Measurements from ENCODE around the gene PTN.
"Not testable (repeated sequence)": the region's sequence is repeated elsewhere in the genome, so short reads cannot be mapped to it uniquely, and the experiment has no call there.

PTN gene

GRCh38 chr7:137258552-137258951 is 85.0 kb downstream of the PTN start:
- DNase-seq, result no peak

- no peak for DNase-seq
These were observed 88.8 kb downstream of the PTN start for GRCh38 chr7:137254766-137255165.

- DNase-seq, result no peak
These were observed 97.6 kb downstream of the PTN start for GRCh38 chr7:137245890-137246289.

- DNase-seq, result no peak
These were observed 98.3 kb downstream of the PTN start for GRCh38 chr7:137245186-137245585.

GRCh38 chr7:137243741-137244140 is 99.8 kb downstream of the PTN start:
- DNase-seq, result no peak

GRCh38 chr7:137242616-137243015 is 100.9 kb downstream of the PTN start:
- no peak for DNase-seq

GRCh38 chr7:137241655-137242360 is 101.7 kb downstream of the PTN start:
- DNase-seq, result no peak

- DNase-seq, result not testable (repeated sequence)
These were observed 104.3 kb downstream of the PTN start for GRCh38 chr7:137239186-137239585.

GRCh38 chr7:137235434-137235833 is 108.1 kb downstream of the PTN start:
- DNase-seq, result no peak

GRCh38 chr7:137231167-137231566 is 112.4 kb downstream of the PTN start:
- DNase-seq, result no peak

GRCh38 chr7:137221467-137221866 is 122.1 kb downstream of the PTN start:
- no peak for DNase-seq

- no peak for DNase-seq
These were observed 129.8 kb downstream of the PTN start for GRCh38 chr7:137213744-137214143.

- no peak for DNase-seq
These were observed 134.2 kb downstream of the PTN start for GRCh38 chr7:137209151-137209817.

GRCh38 chr7:137206770-137207169 is 136.8 kb downstream of the PTN start:
- DNase-seq, result no peak

GRCh38 chr7:137204246-137204645 is 139.3 kb downstream of the PTN start:
- no peak for DNase-seq

GRCh38 chr7:137203351-137203750 is 140.2 kb downstream of the PTN start:
- no peak for DNase-seq

GRCh38 chr7:137196648-137197047 is 146.9 kb downstream of the PTN start:
- no peak for DNase-seq

GRCh38 chr7:137195996-137196395 is 147.5 kb downstream of the PTN start:
- no peak for DNase-seq

- peak; percentile 0 for DNase-seq
These were observed 161.9 kb downstream of the PTN start for GRCh38 chr7:137181619-137182018.

Measured in NCI-H510A treated with DMSO at 0.1 percent for 48 hours (cell line).